WTC11 (cell line): ENCODE measurements around the gene PANX3. TPM values are rescaled to one million over a fixed set of nuclear protein-coding genes. Genes with fewer than 3 reads are reported as not detected.

ENCODE experiments used
- ATAC-seq: fragments of 200-7000 bp; cut with Tn5 transposase; 2 replicates; pipeline ENCODE4 v1.10.0; 2021; ENCODE audit warnings: mild to moderate bottlenecking, moderate library complexity
- CTCF ChIA-PET: fragments of 300-600 bp; sonication (Branson Sonifier 250); formaldehyde crosslinking; loops from one replicate; lab custom pipeline; 2021; ENCODE audit warnings: antibody characterized with exemption; lab: Charles Lee
- POLR2A ChIA-PET: fragments of 350-600 bp; sonication (Branson Sonifier 250); formaldehyde crosslinking; loops from one replicate; lab custom pipeline; 2021; ENCODE audit warnings: antibody characterized with exemption; lab: Charles Lee
- DNase-seq: peaks from one replicate; pipeline ENCODE4 v3.0.0; 2021; ENCODE audit warnings: low spot score
- H3K27ac Mint-ChIP-seq: 2 replicates; pipeline ENCODE4 v1.8.0; 2021; ENCODE audit warnings: mixed read lengths
- H3K27me3 Mint-ChIP-seq: 2 replicates; pipeline ENCODE4 v1.8.0; 2021; ENCODE audit warnings: low read depth, mild to moderate bottlenecking, moderate library complexity, mixed read lengths
- H3K36me3 Mint-ChIP-seq: 2 replicates; pipeline ENCODE4 v1.8.0; 2021; ENCODE audit warnings: mixed read lengths
- H3K4me1 Mint-ChIP-seq: 2 replicates; pipeline ENCODE4 v1.8.0; 2022; ENCODE audit warnings: mixed read lengths
- H3K4me3 Mint-ChIP-seq: 2 replicates; pipeline ENCODE4 v1.8.0; 2021; ENCODE audit warnings: mild to moderate bottlenecking, moderate library complexity, mixed read lengths
- H3K9me3 Mint-ChIP-seq: 2 replicates; pipeline ENCODE4 v1.8.0; 2021; ENCODE audit warnings: mixed read lengths
- AR ChIP-seq: fragments of 250-450 bp; sonication (Bioruptor Pico); IDR thresholded peaks from 2 replicates; pipeline ENCODE4 v1.9.0; 2021; ENCODE audit warnings: mild to moderate bottlenecking
- ATF1 ChIP-seq: sonication (generic); formaldehyde crosslinking; IDR thresholded peaks from 2 replicates; pipeline ENCODE4 v1.8.1; 2023; ENCODE audit warnings: mild to moderate bottlenecking, moderate library complexity, missing genetic modification reagents
- ATF2 ChIP-seq: sonication (generic); formaldehyde crosslinking; IDR thresholded peaks from 2 replicates; pipeline ENCODE4 v1.8.1; 2022; ENCODE audit warnings: low read depth, missing genetic modification reagents, borderline replicate concordance
- ATF6 ChIP-seq: sonication (generic); formaldehyde crosslinking; IDR thresholded peaks from 2 replicates; pipeline ENCODE4 v1.8.1; 2023; ENCODE audit warnings: mild to moderate bottlenecking, missing genetic modification reagents
- CREM ChIP-seq: sonication (generic); formaldehyde crosslinking; IDR thresholded peaks from 2 replicates; pipeline ENCODE4 v1.8.1; 2022; ENCODE audit warnings: mild to moderate bottlenecking, missing genetic modification reagents, moderate library complexity
- E2F1 ChIP-seq: sonication (generic); formaldehyde crosslinking; IDR thresholded peaks from 2 replicates; pipeline ENCODE4 v1.8.0; 2022; ENCODE audit warnings: mild to moderate bottlenecking, missing genetic modification reagents
- E2F5 ChIP-seq: sonication (generic); formaldehyde crosslinking; IDR thresholded peaks from 2 replicates; pipeline ENCODE4 v1.8.1; 2022; ENCODE audit warnings: mild to moderate bottlenecking, moderate library complexity, missing genetic modification reagents
- JUN ChIP-seq: sonication (generic); formaldehyde crosslinking; IDR thresholded peaks from 2 replicates; pipeline ENCODE4 v1.8.0; 2023; ENCODE audit warnings: mild to moderate bottlenecking, missing genetic modification reagents
- MXD4 ChIP-seq: fragments of 250-450 bp; sonication (Bioruptor Pico); IDR thresholded peaks from 2 replicates; pipeline ENCODE4 v1.8.0; 2021; ENCODE audit warnings: mild to moderate bottlenecking, moderate library complexity, borderline replicate concordance
- STAT6 ChIP-seq: sonication (generic); formaldehyde crosslinking; conservative IDR thresholded peaks from 2 replicates; pipeline ENCODE4 v1.8.1; 2023; ENCODE audit warnings: mild to moderate bottlenecking, low read depth, missing genetic modification reagents, moderate library complexity
- ZNF317 ChIP-seq: sonication (generic); formaldehyde crosslinking; IDR thresholded peaks from 2 replicates; pipeline ENCODE4 v1.8.1; 2023; ENCODE audit warnings: low read depth, mild to moderate bottlenecking, moderate library complexity, missing genetic modification reagents, borderline replicate concordance
- ZNF512 ChIP-seq: sonication (generic); formaldehyde crosslinking; IDR thresholded peaks from 2 replicates; pipeline ENCODE4 v1.8.1; 2022; ENCODE audit warnings: missing genetic modification reagents, borderline replicate concordance
- total RNA-seq: library from RNA; stranded (reverse); gene quantifications from 3 replicates; pipeline ENCODE4 v1.2.3, GENCODE V29; 2021

PANX3 gene
- total RNA-seq, 1 experiment from 2014 or later: not detected

GRCh38 chr11:124658986-124659385 is 47.8 kb downstream of the PANX3 start (continued):
- TF ChIP-seq ATF2 (CRISPR knock-in tag) (no peak), E2F5 (no peak), AR (CRISPR knock-in tag) (no peak), STAT6 (CRISPR knock-in tag) (no peak), ZNF317 (CRISPR knock-in tag) (no peak), ATF6 (CRISPR knock-in tag) (no peak), CREM (CRISPR knock-in tag) (no peak), ZNF512 (CRISPR knock-in tag) (no peak), JUN (CRISPR knock-in tag) (no peak), E2F1 (CRISPR knock-in tag) (no peak), MXD4 (CRISPR knock-in tag) (no peak)
- TF ChIP-seq, all 79 proteins: peak for 0

GRCh38 chr11:124661553-124661952 is 50.3 kb downstream of the PANX3 start:
- ChIA-PET CTCF (interaction anchor here (1.4 kb wide), 1 partner anchor 175 kb away, joined by 3 read pairs; no protein-coding TSS in a partner anchor), POLR2A (no interaction called here)
- no peak for TF ChIP-seq ATF1 (CRISPR knock-in tag)
- DNase-seq (no peak), ATAC-seq (no peak)
- Mint-ChIP-seq H3K9me3 (no peaks in the 10 kb centered on the region), H3K27ac (no peak overlapping the region), H3K27me3 (no peaks in the 10 kb centered on the region; the same call in 1 of the 2 replicates), H3K36me3 (no peaks in the 10 kb centered on the region), H3K4me3 (no peak overlapping the region), H3K4me1 (peaks cover 20% of the 10 kb centered on the region)
